Body of pancreas (tissue), 4 donors: ENCODE data around the gene MAFF. TPM values are rescaled to one million over a fixed set of nuclear protein-coding genes. Genes with fewer than 3 reads are reported as not detected.
A peak's percentile ranks its signal among the peaks of the same experiment; 100 is the strongest.
"Not testable (repeated sequence)": the region's sequence is repeated elsewhere in the genome, so short reads cannot be mapped to it uniquely, and the experiment has no call there.

Experiments
- ATAC-seq: fragments of 150-250 bp; one replicate; pipeline ENCODE4 v1.9.1; 2016
- DNase-seq, 4 donors: peaks; one replicate each; pipeline ENCODE4 v3.0.0-alpha.2; 2019
- H3K27ac ChIP-seq, 4 donors: fragments of 200-600 bp; sonication (generic); 1 replicate in 3 of 4; 2 replicates in 1 of 4; pipeline versions ENCODE4 v1.5.1 to v1.6.1; 2016 to 2019; ENCODE audit warnings: mild to moderate bottlenecking in 1 of 4, mixed read lengths in 1 of 4, moderate library complexity in 1 of 4
- H3K27me3 ChIP-seq, 2 donors: fragments of 200-600 bp; sonication (generic); one replicate each; pipeline ENCODE4 v1.6.0; 2016; ENCODE audit warnings: mild to moderate bottlenecking in 1 of 2
- H3K36me3 ChIP-seq, 2 donors: fragments of 200-600 bp; sonication (generic); replicated peaks in 1 of 2; 2 replicates each; pipeline ENCODE4 v1.5.1; 2016; ENCODE audit warnings: low read depth in 2 of 2; ENCODE audit not compliant: insufficient read depth in 1 of 2
- H3K4me1 ChIP-seq: fragments of 200-600 bp; sonication (generic); one replicate; pipeline ENCODE4 v1.6.0; 2016
- H3K4me3 ChIP-seq, 2 donors: fragments of 200-600 bp; sonication (generic); 1 replicate in 1 of 2; 2 replicates in 1 of 2; pipeline ENCODE4 v1.5.1; 2016 to 2019
- H3K9me3 ChIP-seq, 3 donors: fragments of 200-600 bp; sonication (generic); 1 replicate in 2 of 3; 2 replicates in 1 of 3; pipeline ENCODE4 v1.5.1; 2016
- CTCF ChIP-seq, 7 experiments: fragments of 450-650 bp in 4 of 7; fragments of 200-600 bp in 3 of 7; sonication (generic) in 3 of 7; IDR thresholded peaks; one replicate each; pipeline ENCODE4 v1.5.1; 2016 to 2019; ENCODE audit warnings: antibody characterized with exemption in 7 of 7
- POLR2A ChIP-seq, 3 donors: fragments of 450-650 bp; IDR thresholded peaks; one replicate each; pipeline ENCODE4 v1.6.1; 2016; ENCODE audit warnings: antibody characterized with exemption in 3 of 3, mild to moderate bottlenecking in 2 of 3
- WGBS, 2 donors: methylation state at CpG; one replicate each; pipeline ENCODE4 v1.1.5; 2017; 5-methylcytosine and 5-hydroxymethylcytosine counted together
- intact Hi-C: fragments of 100-400 bp; cut with DNase I; formaldehyde crosslinking; loops from one replicate; pipeline ENCODE4 v1.15.1; 2023
- total RNA-seq, 2 donors: library from RNA; depleted of rRNA; stranded (reverse); fragments of >200 nt; gene quantifications; one replicate each; pipeline ENCODE4 v1.1.0, GENCODE V29; 2016

Gene MAFF
- 10 to 100 TPM; 16.9 to 35.6 TPM for total RNA-seq

- Histone ChIP-seq H3K4me3 (peak within 1 kb of the TSS; percentile 36 to 47), H3K27me3 (no peaks in the 10 kb centered on the region), H3K27ac (peak within 1 kb of the TSS; percentile 97 to 100 (median 98)), H3K36me3 (no peaks in the 10 kb centered on the region), H3K9me3 (no peaks in the 10 kb centered on the region), H3K4me1 (peaks cover 18% of the 10 kb centered on the region)
- intact Hi-C loops, result no loop called here
- DNase-seq (peak; percentile 98), ATAC-seq (peak; percentile 87)
- TF ChIP-seq CTCF (IDR thresholded peaks at IDR 0.05) (peak in 1 of 7 experiments; percentile 9), POLR2A (IDR thresholded peaks at IDR 0.05) (peak; percentile 98)
- WGBS, 2 donors, result 0% methylated on average over 2 to 66 of the region's 85 CpGs
Observed at GRCh38 chr22:38201711-38202436, at the start of gene MAFF. TSS of gene MAFF (plus strand) at chr22:38201994. CDS start at chr22:38213854, 11,860 bp downstream.

- intact Hi-C loops, result no loop called here
- Histone ChIP-seq H3K4me1 (peaks cover 9% of the 10 kb centered on the region), H3K27ac (peak overlapping the region in 3 of 4 donors; percentile 7 to 51 (median 28)), H3K9me3 (no peaks in the 10 kb centered on the region), H3K36me3 (no peaks in the 10 kb centered on the region), H3K27me3 (no peaks in the 10 kb centered on the region), H3K4me3 (no peak overlapping the region)
- no peak for TF ChIP-seq POLR2A (IDR thresholded peaks at IDR 0.05)
- TF ChIP-seq CTCF (IDR thresholded peaks at IDR 0.05), result peak in 1 of 7 experiments; percentile 11
- ATAC-seq, result peak; percentile 70
- 32 to 51% methylated on average over 2 to 4 of the region's 4 CpGs for WGBS, 2 donors
- DNase-seq, result peak in 3 of 4 donors; percentile 33 to 73 (median 63)
Observed at GRCh38 chr22:38153821-38154562, 47.8 kb upstream of the MAFF start.

DNA sequence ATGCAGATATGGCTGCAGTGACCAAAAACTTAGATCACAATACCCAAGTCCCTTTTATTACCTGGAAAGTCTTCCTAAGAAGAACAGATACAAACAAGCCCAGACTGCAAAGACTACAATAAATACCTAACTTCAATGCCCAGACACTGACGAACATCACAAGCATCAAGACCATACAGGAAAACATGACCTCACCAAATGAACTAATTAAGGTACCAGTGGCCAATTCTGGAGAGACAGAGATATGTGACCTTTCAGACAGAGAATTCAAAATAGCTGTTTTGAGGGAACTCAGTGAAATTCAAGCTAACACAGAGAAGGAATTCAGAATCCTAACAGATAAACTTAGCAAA is 47.3 kb upstream of the MAFF start:
- H3K4me1 ChIP-seq, H3K27me3 ChIP-seq, H3K36me3 ChIP-seq, ATAC-seq, intact Hi-C loops, H3K9me3 ChIP-seq, H3K4me3 ChIP-seq, DNase-seq: not testable (repeated sequence)
- WGBS, 2 donors, result 88 to 94% methylated on average over 1 of the region's 1 CpG
- peak overlapping the region in 2 of 4 donors; percentile 28 to 51 for H3K27ac ChIP-seq

GRCh38 chr22:38155703-38156102 is 46.1 kb upstream of the MAFF start:
- no peaks in the 10 kb centered on the region for H3K9me3 ChIP-seq
- no peaks in the 10 kb centered on the region for H3K36me3 ChIP-seq
- peaks cover 9% of the 10 kb centered on the region for H3K4me1 ChIP-seq
- no peaks in the 10 kb centered on the region for H3K27me3 ChIP-seq
- H3K4me3 ChIP-seq, result no peak overlapping the region
- WGBS, 2 donors, result 97 to 100% methylated on average over 1 of the region's 1 CpG
- H3K27ac ChIP-seq, result no peak overlapping the region
- TF ChIP-seq CTCF (IDR thresholded peaks at IDR 0.05) (no peak), POLR2A (IDR thresholded peaks at IDR 0.05) (no peak)
- no peak for DNase-seq
- ATAC-seq, result no peak
- intact Hi-C loops, result no loop called here
